Stimulated activated effector memory CD8-positive, alpha-beta T cell treated with anti-CD3 and anti-CD28 coated beads, Interleukin-12 subunit alpha, Interleukin-12 subunit beta, amount 100 ng/mL, for 72 hours (primary cell): ENCODE measurements around the gene NDUFS2.

ENCODE experiments used
- ATAC-seq: fragments of 150-1000 bp; cut with Tn5 transposase; 2 replicates; pipeline ENCODE4 v1.10.0; 2021
- DNase-seq, 2 donors: peaks; one replicate each; pipeline ENCODE4 v3.0.0; 2021 to 2022; ENCODE audit warnings: low spot score in 2 of 2
- H3K27ac Mint-ChIP-seq: one replicate; pipeline ENCODE4 v1.8.0; 2022; ENCODE audit warnings: mild to moderate bottlenecking, mixed read lengths
- H3K36me3 Mint-ChIP-seq: one replicate; pipeline ENCODE4 v1.8.0; 2022; ENCODE audit warnings: mild to moderate bottlenecking, mixed read lengths
- H3K4me1 Mint-ChIP-seq: one replicate; pipeline ENCODE4 v1.8.0; 2022; ENCODE audit warnings: mixed read lengths
- H3K4me3 Mint-ChIP-seq: one replicate; pipeline ENCODE4 v1.8.0; 2022; ENCODE audit warnings: mild to moderate bottlenecking, mixed read lengths
- H3K9me3 Mint-ChIP-seq: one replicate; pipeline ENCODE4 v1.8.0; 2022; ENCODE audit warnings: mixed read lengths

NDUFS2 gene

GRCh38 chr1:161201836-161202712 lies at the start of gene NDUFS2:
Gene NDUFS2, plus strand, starts transcription at chr1:161202367. Its CDS starts 19 bp downstream, at chr1:161202386.
- Mint-ChIP-seq H3K4me1 (peaks cover 66% of the 10 kb centered on the region), H3K27ac (peak within 1 kb of the TSS; percentile 95), H3K4me3 (peak within 1 kb of the TSS; percentile 85), H3K9me3 (no peaks in the 10 kb centered on the region), H3K36me3 (peaks cover 42% of the 10 kb centered on the region)
- peak; percentile 77 to 92 for DNase-seq
- ATAC-seq = peak; percentile 99

- Mint-ChIP-seq H3K4me3 (peak overlapping the region; percentile 95), H3K27ac (peak overlapping the region; percentile 100), H3K4me1 (peaks cover 22% of the 10 kb centered on the region), H3K36me3 (peaks cover 43% of the 10 kb centered on the region), H3K9me3 (no peaks in the 10 kb centered on the region)
- ATAC-seq (no peak), DNase-seq (no peak)
Observed at GRCh38 chr1:161153176-161153575, 49.0 kb upstream of the NDUFS2 start.

GRCh38 chr1:161153682-161154337 lies 48.4 kb upstream of the NDUFS2 start, which contains the start of gene UFC1:
Gene UFC1, plus strand, starts transcription at chr1:161153978. Its CDS starts 20 bp downstream, at chr1:161153998.
- DNase-seq = peak; percentile 61 to 89
- Mint-ChIP-seq H3K36me3 (peaks cover 49% of the 10 kb centered on the region), H3K27ac (peak within 1 kb of the TSS; percentile 100), H3K9me3 (no peaks in the 10 kb centered on the region), H3K4me3 (peak within 1 kb of the TSS; percentile 95), H3K4me1 (peaks cover 26% of the 10 kb centered on the region)
- peak; percentile 96 for ATAC-seq

- H3K4me1 Mint-ChIP-seq = peaks cover 64% of the 10 kb centered on the region
- H3K9me3 Mint-ChIP-seq = no peaks in the 10 kb centered on the region
- DNase-seq (no peak), ATAC-seq (no peak)
- peaks cover 69% of the 10 kb centered on the region for H3K36me3 Mint-ChIP-seq
- H3K27ac Mint-ChIP-seq = peak overlapping the region; percentile 50
- peak overlapping the region; percentile 83 for H3K4me3 Mint-ChIP-seq
Observed at GRCh38 chr1:161157867-161158266, 44.3 kb upstream of the NDUFS2 start.

GRCh38 chr1:161158316-161159010 lies 43.7 kb upstream of the NDUFS2 start:
- DNase-seq = no peak
- H3K36me3 Mint-ChIP-seq = peaks cover 75% of the 10 kb centered on the region

GRCh38 chr1:161159087-161159912 lies 42.9 kb upstream of the NDUFS2 start, which contains the start of gene USP21:
Gene USP21, plus strand, starts transcription at chr1:161159500. Its CDS starts 1,141 bp downstream, at chr1:161160641.
- peak within 1 kb of the TSS; percentile 83 for H3K4me3 Mint-ChIP-seq
- peaks cover 76% of the 10 kb centered on the region for H3K4me1 Mint-ChIP-seq

More at GRCh38 chr1:161158316-161159010, 43.7 kb upstream of the NDUFS2 start:
- peaks cover 70% of the 10 kb centered on the region for H3K4me1 Mint-ChIP-seq
- peak overlapping the region; percentile 83 for H3K4me3 Mint-ChIP-seq
- H3K27ac Mint-ChIP-seq = peak overlapping the region; percentile 97
- ATAC-seq = no peak
- H3K9me3 Mint-ChIP-seq = no peaks in the 10 kb centered on the region

GRCh38 chr1:161159913-161160243 lies 42.3 kb upstream of the NDUFS2 start:
- H3K9me3 Mint-ChIP-seq = no peaks in the 10 kb centered on the region
- peak overlapping the region; percentile 83 for H3K4me3 Mint-ChIP-seq
- peak overlapping the region; percentile 97 for H3K27ac Mint-ChIP-seq
- peaks cover 75% of the 10 kb centered on the region for H3K4me1 Mint-ChIP-seq
- H3K36me3 Mint-ChIP-seq = peaks cover 77% of the 10 kb centered on the region
- DNase-seq (no peak), ATAC-seq (no peak)

More at GRCh38 chr1:161159087-161159912, 42.9 kb upstream of the NDUFS2 start, which contains the start of gene USP21:
- ATAC-seq = peak; percentile 93
- H3K36me3 Mint-ChIP-seq = peaks cover 76% of the 10 kb centered on the region
- peak; percentile 83 to 96 for DNase-seq
- H3K27ac Mint-ChIP-seq = peak within 1 kb of the TSS; percentile 97
- H3K9me3 Mint-ChIP-seq = no peaks in the 10 kb centered on the region

- peak overlapping the region; percentile 83 for H3K4me3 Mint-ChIP-seq
- H3K9me3 Mint-ChIP-seq = no peaks in the 10 kb centered on the region
- ATAC-seq (no peak), DNase-seq (no peak)
- peaks cover 79% of the 10 kb centered on the region for H3K36me3 Mint-ChIP-seq
- peaks cover 75% of the 10 kb centered on the region for H3K4me1 Mint-ChIP-seq
- H3K27ac Mint-ChIP-seq = peak overlapping the region; percentile 97
Observed at GRCh38 chr1:161160671-161161145, 41.5 kb upstream of the NDUFS2 start.

GRCh38 chr1:161161652-161162051 lies 40.5 kb upstream of the NDUFS2 start:
- peaks cover 72% of the 10 kb centered on the region for H3K4me1 Mint-ChIP-seq
- no peak for DNase-seq
- no peak for ATAC-seq
- peak overlapping the region; percentile 83 for H3K4me3 Mint-ChIP-seq
- peak overlapping the region; percentile 97 for H3K27ac Mint-ChIP-seq
- no peaks in the 10 kb centered on the region for H3K9me3 Mint-ChIP-seq
- H3K36me3 Mint-ChIP-seq = peaks cover 77% of the 10 kb centered on the region

- DNase-seq (no peak), ATAC-seq (no peak)
- peak overlapping the region; percentile 97 for H3K27ac Mint-ChIP-seq
- H3K4me3 Mint-ChIP-seq = no peak overlapping the region
- no peaks in the 10 kb centered on the region for H3K9me3 Mint-ChIP-seq
- H3K36me3 Mint-ChIP-seq = peaks cover 77% of the 10 kb centered on the region
- peaks cover 72% of the 10 kb centered on the region for H3K4me1 Mint-ChIP-seq
Observed at GRCh38 chr1:161162052-161162451, 40.1 kb upstream of the NDUFS2 start.

GRCh38 chr1:161162806-161163205 lies 39.4 kb upstream of the NDUFS2 start:
- peaks cover 74% of the 10 kb centered on the region for H3K4me1 Mint-ChIP-seq
- peaks cover 74% of the 10 kb centered on the region for H3K36me3 Mint-ChIP-seq
- no peak for DNase-seq
- H3K27ac Mint-ChIP-seq = peak overlapping the region; percentile 97
- H3K4me3 Mint-ChIP-seq = no peak overlapping the region
- ATAC-seq = no peak
- H3K9me3 Mint-ChIP-seq = no peaks in the 10 kb centered on the region

- Mint-ChIP-seq H3K4me3 (no peak overlapping the region), H3K9me3 (no peaks in the 10 kb centered on the region), H3K36me3 (peaks cover 72% of the 10 kb centered on the region), H3K4me1 (peaks cover 77% of the 10 kb centered on the region), H3K27ac (peak overlapping the region; percentile 97)
- ATAC-seq (no peak), DNase-seq (no peak)
Observed at GRCh38 chr1:161163793-161164192, 38.4 kb upstream of the NDUFS2 start.

- Mint-ChIP-seq H3K4me1 (peaks cover 71% of the 10 kb centered on the region), H3K36me3 (peaks cover 68% of the 10 kb centered on the region), H3K27ac (peak overlapping the region; percentile 97), H3K9me3 (no peaks in the 10 kb centered on the region), H3K4me3 (peak overlapping the region; percentile 95)
- ATAC-seq (no peak), DNase-seq (no peak)
Observed at GRCh38 chr1:161164901-161165610, 37.1 kb upstream of the NDUFS2 start.
